ENCODE measurements around the gene SPATA31C1. TPM values are rescaled to one million over a fixed set of nuclear protein-coding genes. Genes with fewer than 3 reads are reported as not detected.

The SPATA31C1 gene
- total RNA-seq, 1 experiment from 2014 or later = 0.15 TPM

DNA sequence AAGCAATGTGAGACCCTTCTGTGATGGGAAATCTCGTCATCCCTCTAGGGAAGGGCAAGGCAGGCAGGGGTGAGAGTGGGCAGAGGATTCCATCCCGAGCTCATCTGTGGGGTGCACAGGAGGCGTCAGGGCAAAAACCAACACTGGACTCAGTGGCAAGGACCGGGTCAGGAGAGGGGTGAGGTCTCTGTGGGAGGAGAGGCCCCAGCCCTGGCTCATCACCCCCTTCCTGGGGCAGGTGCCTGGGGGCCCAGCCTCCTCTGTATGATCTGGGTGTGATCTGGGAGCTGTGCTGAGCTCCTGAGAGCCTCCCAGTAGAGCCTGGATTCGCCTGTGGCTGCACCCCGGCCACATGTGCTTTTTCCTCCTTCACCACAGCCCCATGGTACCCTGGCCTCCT is 34.5 kb upstream of the SPATA31C1 start:
- Histone ChIP-seq H4K5ac (ENCODE audit: insufficient read length, low read depth, low read length) (no peak overlapping the region), H2BK15ac (ENCODE audit: low read depth, low read length) (no peak overlapping the region; the same call in 1 of the 2 replicates), H3K4me2 (ENCODE audit: insufficient read depth, insufficient read length, low read length) (no peak overlapping the region), H3K56ac (ENCODE audit: insufficient read length, low read depth, low read length) (no peak overlapping the region), H4K20me1 (ENCODE audit: control insufficient read depth, insufficient read depth, insufficient read length) (no peaks in the 10 kb centered on the region), H3K9ac (ENCODE audit: extremely low read depth, insufficient read length, low read length) (no peak overlapping the region), H2BK20ac (ENCODE audit: low read depth, low read length, poor library complexity, severe bottlenecking) (no peak overlapping the region), H3T11ph (ENCODE audit: low read length) (no peak overlapping the region), H3K4ac (ENCODE audit: low read depth, low read length) (no peak overlapping the region), H3K14ac (ENCODE audit: insufficient read depth, low read length) (no peak overlapping the region), H3K23ac (ENCODE audit: insufficient read length, low read depth, low read length) (no peak overlapping the region), H3K79me1 (ENCODE audit: insufficient read depth, low read depth, low read length, poor library complexity, severe bottlenecking) (no peaks in the 10 kb centered on the region), H4K91ac (ENCODE audit: insufficient read length, low read depth, low read length) (no peak overlapping the region), H2AK5ac (ENCODE audit: insufficient read length, low read length) (no peak overlapping the region), H2BK5ac (ENCODE audit: insufficient read length, low read length) (no peak overlapping the region), H3K27ac (ENCODE audit: insufficient read length, low read depth, low read length) (no peak overlapping the region), H3K27me3 (ENCODE audit: insufficient read depth, low read length) (no peaks in the 10 kb centered on the region), H3K23me2 (ENCODE audit: insufficient read length, low read depth, low read length, poor library complexity, severe bottlenecking) (no peaks in the 10 kb centered on the region), H3K9me3 (ENCODE audit: control insufficient read depth, low read depth, low read length) (no peaks in the 10 kb centered on the region), H3K79me2 (ENCODE audit: insufficient read depth, low read length) (no peaks in the 10 kb centered on the region), H2BK12ac (ENCODE audit: insufficient read length, low read depth, low read length) (no peak overlapping the region), H3K4me1 (ENCODE audit: insufficient read depth, low read length) (peaks cover 7% of the 10 kb centered on the region; the same call in 1 of the 2 replicates), H2BK120ac (ENCODE audit: low read depth, low read length, poor library complexity, severe bottlenecking) (no peak overlapping the region), H4K8ac (replicated peaks; ENCODE audit: insufficient read length, low read depth, low read length) (no peak overlapping the region), H3K18ac (ENCODE audit: insufficient read length, low read depth, low read length) (no peak overlapping the region), H2AFZ (ENCODE audit: low read length) (no peak overlapping the region)
- H3K9me3 Mint-ChIP-seq = peaks cover 0 to 4% of the 10 kb centered on the region in 2 experiments; a peak in 2 of 5 replicates
- peaks cover 0 to 4% (median 0%) of the 10 kb centered on the region in 3 experiments; a peak in 2 of 7 replicates for H3K36me3 Mint-ChIP-seq (ENCODE audit: insufficient read depth in 1 of 3, low read depth in 3 of 3)
- no peak overlapping the region for H3K4me3 Mint-ChIP-seq
- WGBS (ENCODE audit: extremely low coverage, insufficient read length, low lambda C conversion rate) = no CpG with 5 or more reads among the region's 6 CpGs
- H3K27ac Mint-ChIP-seq = no peak overlapping the region
- TF ChIP-seq, protein P1, sequence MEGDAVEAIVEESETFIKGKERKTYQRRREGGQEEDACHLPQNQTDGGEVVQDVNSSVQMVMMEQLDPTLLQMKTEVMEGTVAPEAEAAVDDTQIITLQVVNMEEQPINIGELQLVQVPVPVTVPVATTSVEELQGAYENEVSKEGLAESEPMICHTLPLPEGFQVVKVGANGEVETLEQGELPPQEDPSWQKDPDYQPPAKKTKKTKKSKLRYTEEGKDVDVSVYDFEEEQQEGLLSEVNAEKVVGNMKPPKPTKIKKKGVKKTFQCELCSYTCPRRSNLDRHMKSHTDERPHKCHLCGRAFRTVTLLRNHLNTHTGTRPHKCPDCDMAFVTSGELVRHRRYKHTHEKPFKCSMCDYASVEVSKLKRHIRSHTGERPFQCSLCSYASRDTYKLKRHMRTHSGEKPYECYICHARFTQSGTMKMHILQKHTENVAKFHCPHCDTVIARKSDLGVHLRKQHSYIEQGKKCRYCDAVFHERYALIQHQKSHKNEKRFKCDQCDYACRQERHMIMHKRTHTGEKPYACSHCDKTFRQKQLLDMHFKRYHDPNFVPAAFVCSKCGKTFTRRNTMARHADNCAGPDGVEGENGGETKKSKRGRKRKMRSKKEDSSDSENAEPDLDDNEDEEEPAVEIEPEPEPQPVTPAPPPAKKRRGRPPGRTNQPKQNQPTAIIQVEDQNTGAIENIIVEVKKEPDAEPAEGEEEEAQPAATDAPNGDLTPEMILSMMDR (conservative IDR thresholded peaks at IDR 0.05) = no peak
- peaks cover 25 to 30% of the 10 kb centered on the region in 2 experiments for H3K4me1 Mint-ChIP-seq
- H3K27me3 Mint-ChIP-seq (ENCODE audit: low read depth) = peaks cover 9% of the 10 kb centered on the region
- DNase-seq = no peak

All from H9 (cell line).